Measurements from ENCODE around the gene GSTO1. TPM values are rescaled to one million over a fixed set of nuclear protein-coding genes. Genes with fewer than 3 reads are reported as not detected.

The GSTO1 gene
- total and polyA plus RNA-seq, 2 of the 13 experiments (the other 11 are each of a cell fraction or from before 2014, with no cell fraction given), result 228 to 300 TPM

DNA sequence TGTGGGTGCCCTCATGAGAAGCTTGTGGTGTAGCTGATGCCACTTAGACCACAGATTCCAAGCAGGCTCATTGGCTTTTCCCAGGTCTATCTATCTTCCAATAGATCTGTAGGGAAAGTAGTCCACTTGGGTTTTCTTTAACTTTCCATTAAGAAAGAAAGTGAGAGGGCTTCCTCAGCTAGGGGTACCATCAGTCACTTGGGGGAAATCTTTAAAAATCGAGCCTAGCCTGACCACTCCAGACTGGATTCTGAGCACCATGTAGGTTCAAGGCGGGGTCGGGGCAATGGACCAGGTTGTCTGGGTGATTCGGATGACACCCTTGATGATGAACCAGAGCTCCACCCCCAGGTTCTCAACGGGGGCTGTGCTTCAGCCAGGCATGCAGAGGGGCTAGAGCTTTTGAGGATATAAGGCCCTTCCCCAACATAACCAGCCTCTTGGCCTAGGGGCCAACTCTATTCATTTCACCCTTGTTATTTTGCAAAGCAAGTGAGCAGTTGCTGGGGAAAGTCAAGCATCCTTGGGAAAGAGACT, 56.6 kb downstream of the GSTO1 start:
- H3K79me2 ChIP-seq (ENCODE audit: insufficient read depth, low read length), result no peaks in the 10 kb centered on the region
- H3K4me3 ChIP-seq (replicated peaks in 1 of 3; ENCODE audit: insufficient read depth in 1 of 3, low read depth in 2 of 3, low read length in 3 of 3), result no peak overlapping the region
- no peak overlapping the region for H3K9ac ChIP-seq (ENCODE audit: insufficient read depth, low read depth, low read length)
- no peak for TF ChIP-seq ZNF251 (CRISPR knock-in tag; IDR thresholded peaks at IDR 0.05)
- no peak for TF ChIP-seq CEBPG (CRISPR knock-in tag; IDR thresholded peaks at IDR 0.05)
- no peak for TF ChIP-seq ZNF720 (CRISPR knock-in tag; IDR thresholded peaks at IDR 0.05)
- no peak for TF ChIP-seq ZNF780A (CRISPR knock-in tag; IDR thresholded peaks at IDR 0.05)
- TF ChIP-seq ZNF143 (CRISPR knock-in tag; IDR thresholded peaks at IDR 0.05), result no peak
- TF ChIP-seq ZNF414 (CRISPR knock-in tag; IDR thresholded peaks at IDR 0.05), result no peak
- TF ChIP-seq ZNF18 (CRISPR knock-in tag; IDR thresholded peaks at IDR 0.05; ENCODE audit: insufficient replicate concordance), result no peak
- TF ChIP-seq ZFX (CRISPR knock-in tag; IDR thresholded peaks at IDR 0.05; ENCODE audit: low read depth), result no peak
- no peak for TF ChIP-seq FOXA1 (IDR thresholded peaks at IDR 0.05)
- no peak for TF ChIP-seq FOXA1 (CRISPR knock-in tag; IDR thresholded peaks at IDR 0.05)
- TF ChIP-seq NR2C2 (CRISPR knock-in tag; IDR thresholded peaks at IDR 0.05; ENCODE audit: borderline replicate concordance), result no peak
- no peak for TF ChIP-seq ZNF737 (CRISPR knock-in tag; IDR thresholded peaks at IDR 0.05; ENCODE audit: borderline replicate concordance)
- no peak for TF ChIP-seq HIVEP1 (CRISPR knock-in tag; IDR thresholded peaks at IDR 0.05)
- no peak for TF ChIP-seq PTBP1 (IDR thresholded peaks at IDR 0.05; ENCODE audit: low read depth, low read length, poor library complexity, severe bottlenecking)
- no peak for TF ChIP-seq THAP11 (CRISPR knock-in tag; IDR thresholded peaks at IDR 0.05)
- TF ChIP-seq ATF4 (CRISPR knock-in tag; IDR thresholded peaks at IDR 0.05), result no peak
- TF ChIP-seq NCOR1 (IDR thresholded peaks at IDR 0.05; ENCODE audit: borderline replicate concordance, low read length), result no peak
- TF ChIP-seq MED13 (CRISPR knock-in tag; IDR thresholded peaks at IDR 0.05), result no peak
- TF ChIP-seq ATF1 (CRISPR knock-in tag; IDR thresholded peaks at IDR 0.05), result no peak
- in situ Hi-C loops (cut with HindIII; ENCODE audit: extremely low pct_ligation_motif_present, low pct_unique_long_range_greater_than_20kb) (no loop called here), intact Hi-C loops (cut with micrococcal nuclease; ENCODE audit: unreplicated experiment) (no loop called here)
- no peak for DNase-seq (ENCODE audit: low spot score)
- 73% methylated on average over 4 of the region's 5 CpGs for WGBS (ENCODE audit: low lambda C conversion rate)
- POLR2A ChIA-PET, result no interaction called here
- no peak overlapping the region for H3K27ac ChIP-seq (ENCODE audit: extremely low read length, insufficient read depth, low read length)
- H3K4me1 ChIP-seq (ENCODE audit: insufficient read depth, low read length), result no peaks in the 10 kb centered on the region
- no peak overlapping the region for H3K4me2 ChIP-seq (ENCODE audit: low read depth, low read length)
- H3K27me3 ChIP-seq (ENCODE audit: control insufficient read depth in 1 of 2, insufficient read depth in 2 of 2, low read length in 2 of 2), result no peaks in the 10 kb centered on the region; a peak in 1 of 5 replicates
- no peak for ATAC-seq
- CTCF ChIA-PET (ENCODE audit: low intra/inter-chr PET ratio, low total read pairs), result no interaction called here
- no peaks in the 10 kb centered on the region for H3K9me3 ChIP-seq (ENCODE audit: low read length)
- peaks cover 8 to 10% of the 10 kb centered on the region in 2 experiments; a peak in 4 of 5 replicates for H3K36me3 ChIP-seq (replicated peaks in 1 of 2; ENCODE audit: control insufficient read depth in 1 of 2, insufficient read depth in 2 of 2, low read length in 2 of 2)
- BruUV-seq (replicated peaks), result no TSS peak
- no peaks in the 10 kb centered on the region for H4K20me1 ChIP-seq (ENCODE audit: insufficient read depth, low read length)
- no peak for FAIRE-seq
- no peak overlapping the region for H2AFZ ChIP-seq (ENCODE audit: low read length)

Measured in HepG2 (cell line).